MCF 10A (cell line): Measurements from ENCODE around the gene SLC15A5. TPM values are rescaled to one million over a fixed set of nuclear protein-coding genes. Genes with fewer than 3 reads are reported as not detected.

Experiments
- BruUV-seq: library from RNA; stranded (reverse); fragments of 400-500 nt; replicated peaks from 2 replicates; lab custom pipeline; 2021; lab: Mats Ljungman, UMichigan
- CTCF ChIA-PET: fragments of 300-600 bp; sonication (Branson Sonifier 250); formaldehyde crosslinking; extraction: SDS; loops from one replicate; lab custom pipeline; 2021; ENCODE audit warnings: antibody characterized with exemption, inconsistent platforms; lab: Yijun Ruan, JAX
- POLR2A ChIA-PET: fragments of 300-600, 350-650 bp; sonication (Branson Sonifier 250); formaldehyde crosslinking; extraction: SDS; loops from one replicate; lab custom pipeline; 2020; ENCODE audit warnings: antibody characterized with exemption, inconsistent platforms; lab: Yijun Ruan, JAX
- DNase-seq: peaks from one replicate; pipeline ENCODE4 v3.0.0-alpha.2; 2018; ENCODE audit not compliant: unreplicated experiment
- H3K27ac Mint-ChIP-seq: one replicate; pipeline ENCODE4 v1.8.0; 2022; ENCODE audit warnings: mild to moderate bottlenecking, low read depth, mixed read lengths; ENCODE audit not compliant: unreplicated experiment
- H3K27me3 Mint-ChIP-seq: one replicate; pipeline ENCODE4 v1.8.0; 2022; ENCODE audit warnings: mixed read lengths; ENCODE audit not compliant: insufficient read depth, unreplicated experiment
- H3K36me3 Mint-ChIP-seq: one replicate; pipeline ENCODE4 v1.8.0; 2022; ENCODE audit warnings: mild to moderate bottlenecking, moderate library complexity, mixed read lengths; ENCODE audit not compliant: insufficient read depth, unreplicated experiment
- H3K4me1 Mint-ChIP-seq: one replicate; pipeline ENCODE4 v1.8.0; 2022; ENCODE audit warnings: mixed read lengths; ENCODE audit not compliant: insufficient read depth, unreplicated experiment
- H3K4me3 Mint-ChIP-seq: one replicate; pipeline ENCODE4 v1.8.0; 2022; ENCODE audit warnings: mild to moderate bottlenecking, moderate library complexity, mixed read lengths; ENCODE audit not compliant: unreplicated experiment
- H3K9me3 Mint-ChIP-seq: one replicate; pipeline ENCODE4 v1.8.0; 2022; ENCODE audit warnings: mixed read lengths; ENCODE audit not compliant: unreplicated experiment
- intact Hi-C: fragments of 100-400 bp; cut with micrococcal nuclease; formaldehyde crosslinking; loops from 2 replicates; pipeline ENCODE4 v1.14.1; 2022
- total RNA-seq: library from RNA; stranded (reverse); gene quantifications from 2 replicates; pipeline ENCODE4 v1.2.3, GENCODE V29; 2022
- TF ChIP-seq, protein P1 (sequence below): fragments of 200-600 bp; IDR thresholded peaks from one replicate; pipeline ENCODE4 v1.8.0; 2022; ENCODE audit warnings: antibody characterized with exemption, mild to moderate bottlenecking; ENCODE audit not compliant: unreplicated experiment

SLC15A5 gene
- total RNA-seq, 1 experiment from 2014 or later = not detected

GRCh38 chr12:16211731-16212130, 65.8 kb downstream of the SLC15A5 start:
- TF ChIP-seq, protein P1, sequence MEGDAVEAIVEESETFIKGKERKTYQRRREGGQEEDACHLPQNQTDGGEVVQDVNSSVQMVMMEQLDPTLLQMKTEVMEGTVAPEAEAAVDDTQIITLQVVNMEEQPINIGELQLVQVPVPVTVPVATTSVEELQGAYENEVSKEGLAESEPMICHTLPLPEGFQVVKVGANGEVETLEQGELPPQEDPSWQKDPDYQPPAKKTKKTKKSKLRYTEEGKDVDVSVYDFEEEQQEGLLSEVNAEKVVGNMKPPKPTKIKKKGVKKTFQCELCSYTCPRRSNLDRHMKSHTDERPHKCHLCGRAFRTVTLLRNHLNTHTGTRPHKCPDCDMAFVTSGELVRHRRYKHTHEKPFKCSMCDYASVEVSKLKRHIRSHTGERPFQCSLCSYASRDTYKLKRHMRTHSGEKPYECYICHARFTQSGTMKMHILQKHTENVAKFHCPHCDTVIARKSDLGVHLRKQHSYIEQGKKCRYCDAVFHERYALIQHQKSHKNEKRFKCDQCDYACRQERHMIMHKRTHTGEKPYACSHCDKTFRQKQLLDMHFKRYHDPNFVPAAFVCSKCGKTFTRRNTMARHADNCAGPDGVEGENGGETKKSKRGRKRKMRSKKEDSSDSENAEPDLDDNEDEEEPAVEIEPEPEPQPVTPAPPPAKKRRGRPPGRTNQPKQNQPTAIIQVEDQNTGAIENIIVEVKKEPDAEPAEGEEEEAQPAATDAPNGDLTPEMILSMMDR = no peak
- Mint-ChIP-seq H3K27me3 (no peaks in the 10 kb centered on the region), H3K4me1 (no peaks in the 10 kb centered on the region), H3K36me3 (no peaks in the 10 kb centered on the region), H3K9me3 (no peaks in the 10 kb centered on the region), H3K4me3 (no peak overlapping the region), H3K27ac (no peak overlapping the region)
- ChIA-PET CTCF (no interaction called here), POLR2A (no interaction called here)
- BruUV-seq = no TSS peak
- no peak for DNase-seq
- intact Hi-C loops = no loop called here

DNA sequence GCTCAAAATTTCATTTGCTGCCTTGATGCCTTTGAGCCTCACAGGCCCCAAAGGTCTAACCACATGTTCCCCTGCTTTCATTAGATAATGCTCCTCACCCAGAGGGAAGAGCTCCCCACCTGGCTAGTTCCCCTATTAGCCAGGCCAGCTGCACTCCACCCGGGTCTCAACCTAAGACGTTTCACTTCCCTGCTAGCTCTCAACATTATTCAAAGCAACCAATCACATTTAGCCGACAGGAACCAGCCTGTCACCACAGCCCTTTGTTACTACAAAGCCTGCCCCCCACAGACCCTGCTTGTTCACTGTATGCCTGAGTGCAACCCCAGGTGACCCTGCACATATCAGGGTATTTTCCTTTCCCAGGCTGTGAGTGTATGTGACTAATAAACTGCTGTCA, 78.6 kb downstream of the SLC15A5 start:
- H3K4me3 Mint-ChIP-seq = no peak overlapping the region
- no peak overlapping the region for H3K27ac Mint-ChIP-seq
- intact Hi-C loops = no loop called here
- BruUV-seq = no TSS peak
- DNase-seq = no peak
- ChIA-PET CTCF (interaction anchor here (0.6 kb wide), 1 partner anchor 158 kb away, joined by 4 read pairs; no protein-coding TSS in a partner anchor), POLR2A (no interaction called here)
- H3K27me3 Mint-ChIP-seq = no peaks in the 10 kb centered on the region
- H3K9me3 Mint-ChIP-seq = peaks cover 11% of the 10 kb centered on the region
- H3K36me3 Mint-ChIP-seq = no peaks in the 10 kb centered on the region
- H3K4me1 Mint-ChIP-seq = no peaks in the 10 kb centered on the region
- TF ChIP-seq, protein P1 = no peak

GRCh38 chr12:16197600-16197999, 79.9 kb downstream of the SLC15A5 start:
- CTCF ChIA-PET = interaction anchor here (0.5 kb wide), 1 partner anchor 81 kb away, joined by 5 read pairs; no protein-coding TSS in a partner anchor
- H3K4me1 Mint-ChIP-seq = no peaks in the 10 kb centered on the region
- no TSS peak for BruUV-seq
- intact Hi-C loops = no loop called here
- no peak for DNase-seq
- H3K27me3 Mint-ChIP-seq = no peaks in the 10 kb centered on the region
- peaks cover 11% of the 10 kb centered on the region for H3K9me3 Mint-ChIP-seq
- H3K36me3 Mint-ChIP-seq = no peaks in the 10 kb centered on the region
- no peak overlapping the region for H3K27ac Mint-ChIP-seq
- TF ChIP-seq, protein P1 = no peak
- POLR2A ChIA-PET = no interaction called here
- no peak overlapping the region for H3K4me3 Mint-ChIP-seq

DNA sequence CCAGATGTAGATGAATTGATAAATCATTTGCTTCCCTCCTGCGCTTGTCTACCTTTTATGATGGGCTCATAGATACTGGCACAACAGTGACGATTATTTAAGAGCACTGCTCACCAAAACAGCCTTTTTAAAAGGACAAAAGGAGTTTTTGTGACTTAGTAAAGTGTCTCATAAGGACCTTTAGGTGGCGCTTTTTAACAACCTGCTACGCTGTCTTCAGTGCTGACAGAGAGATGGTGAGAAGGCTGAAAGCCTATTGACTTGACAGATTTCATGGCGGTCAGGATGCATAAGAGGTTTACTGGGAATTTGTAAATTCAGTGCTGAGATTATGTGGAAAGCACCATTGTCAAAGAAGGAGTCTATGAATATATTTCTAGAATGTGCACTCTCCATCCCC, 87.6 kb downstream of the SLC15A5 start:
- no peaks in the 10 kb centered on the region for H3K4me1 Mint-ChIP-seq
- intact Hi-C loops = no loop called here

More for the DNA sequence above, 87.6 kb downstream of the SLC15A5 start:
- H3K9me3 Mint-ChIP-seq = no peaks in the 10 kb centered on the region
- CTCF ChIA-PET = no interaction called here
- BruUV-seq = no TSS peak
- no peak overlapping the region for H3K4me3 Mint-ChIP-seq
- H3K27me3 Mint-ChIP-seq = peaks cover 16% of the 10 kb centered on the region
- TF ChIP-seq, protein P1 = no peak
- H3K27ac Mint-ChIP-seq = no peak overlapping the region
- no peaks in the 10 kb centered on the region for H3K36me3 Mint-ChIP-seq
- DNase-seq = no peak
- POLR2A ChIA-PET = no interaction called here
